ENCODE results near the gene ZNF346.

The ZNF346 gene

DNA sequence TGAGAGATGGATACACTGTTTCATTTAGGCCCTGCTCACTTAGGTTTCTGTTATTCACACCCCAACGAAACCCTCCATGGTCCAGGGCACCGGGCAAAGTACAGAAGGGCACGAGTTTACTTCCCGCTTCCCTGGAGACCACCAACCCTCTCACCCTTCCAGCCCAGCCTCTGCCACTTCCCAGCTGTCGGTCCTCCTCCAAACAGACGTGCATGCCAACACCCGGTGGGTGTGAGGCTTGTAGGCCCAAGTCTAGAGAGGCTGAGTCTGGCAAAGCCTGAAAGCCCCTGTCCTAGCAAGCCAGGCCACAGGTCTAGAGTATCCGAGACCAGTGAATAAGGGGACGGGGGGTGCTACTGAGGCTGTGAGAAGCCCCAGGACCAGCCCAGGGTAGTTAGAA is 57.1 kb downstream of the ZNF346 start:
- no peaks in the 10 kb centered on the region for H3K9me3 ChIP-seq (ENCODE audit: insufficient read depth, low read depth, low read length)
- H3K9me2 ChIP-seq (replicated peaks; ENCODE audit: low read depth, low read length): no peaks in the 10 kb centered on the region
- H3K79me2 ChIP-seq (ENCODE audit: insufficient read depth, low read length): no peaks in the 10 kb centered on the region
- H3K4me1 ChIP-seq (ENCODE audit: insufficient read depth, low read length, poor library complexity, severe bottlenecking): no peaks in the 10 kb centered on the region
- TF ChIP-seq, protein P1, sequence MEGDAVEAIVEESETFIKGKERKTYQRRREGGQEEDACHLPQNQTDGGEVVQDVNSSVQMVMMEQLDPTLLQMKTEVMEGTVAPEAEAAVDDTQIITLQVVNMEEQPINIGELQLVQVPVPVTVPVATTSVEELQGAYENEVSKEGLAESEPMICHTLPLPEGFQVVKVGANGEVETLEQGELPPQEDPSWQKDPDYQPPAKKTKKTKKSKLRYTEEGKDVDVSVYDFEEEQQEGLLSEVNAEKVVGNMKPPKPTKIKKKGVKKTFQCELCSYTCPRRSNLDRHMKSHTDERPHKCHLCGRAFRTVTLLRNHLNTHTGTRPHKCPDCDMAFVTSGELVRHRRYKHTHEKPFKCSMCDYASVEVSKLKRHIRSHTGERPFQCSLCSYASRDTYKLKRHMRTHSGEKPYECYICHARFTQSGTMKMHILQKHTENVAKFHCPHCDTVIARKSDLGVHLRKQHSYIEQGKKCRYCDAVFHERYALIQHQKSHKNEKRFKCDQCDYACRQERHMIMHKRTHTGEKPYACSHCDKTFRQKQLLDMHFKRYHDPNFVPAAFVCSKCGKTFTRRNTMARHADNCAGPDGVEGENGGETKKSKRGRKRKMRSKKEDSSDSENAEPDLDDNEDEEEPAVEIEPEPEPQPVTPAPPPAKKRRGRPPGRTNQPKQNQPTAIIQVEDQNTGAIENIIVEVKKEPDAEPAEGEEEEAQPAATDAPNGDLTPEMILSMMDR (conservative IDR thresholded peaks at IDR 0.05; ENCODE audit: low read length): no peak
- no peak for TF ChIP-seq EZH2phosphoT487 (IDR thresholded peaks at IDR 0.05; ENCODE audit: borderline replicate concordance)
- no peaks in the 10 kb centered on the region for H3F3A ChIP-seq (ENCODE audit: low read depth)
- H3K9ac ChIP-seq (ENCODE audit: low read depth, low read length, poor library complexity, severe bottlenecking): no peak overlapping the region
- no peaks in the 10 kb centered on the region for H4K20me1 ChIP-seq (ENCODE audit: insufficient read depth, low read length, poor library complexity, severe bottlenecking)
- H3K4me2 ChIP-seq (ENCODE audit: low read depth, low read length, poor library complexity, severe bottlenecking): no peak overlapping the region
- H3K36me3 ChIP-seq (ENCODE audit: insufficient read depth, low read length): no peaks in the 10 kb centered on the region
- H3K4me3 ChIP-seq (ENCODE audit: low read length, poor library complexity, severe bottlenecking): no peak overlapping the region
- H2AFZ ChIP-seq (ENCODE audit: low read length): no peak overlapping the region
- H3K27me3 ChIP-seq (ENCODE audit: insufficient read depth, low read length, poor library complexity, severe bottlenecking): no peaks in the 10 kb centered on the region

DNA sequence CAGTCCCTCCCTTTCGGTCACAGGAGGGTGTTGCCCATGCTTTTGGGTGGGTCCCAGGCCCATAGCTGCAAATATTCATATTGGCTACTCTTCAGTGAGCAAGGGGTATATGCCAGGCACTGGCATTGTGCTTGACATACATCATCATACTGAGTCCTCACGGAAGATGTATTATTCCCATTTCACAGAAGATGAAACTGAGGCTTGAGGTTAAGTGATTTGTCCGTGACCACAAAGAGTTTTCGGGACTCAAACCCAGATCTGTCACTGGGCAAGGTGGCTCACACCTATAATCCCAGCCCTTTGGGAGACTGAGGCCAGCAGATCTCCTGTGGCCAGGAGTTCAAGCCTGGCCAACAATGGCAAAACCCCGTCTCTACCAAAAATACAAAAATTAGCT is 57.8 kb downstream of the ZNF346 start:
- Histone ChIP-seq H3K9me2 (replicated peaks; ENCODE audit: low read depth, low read length) (no peaks in the 10 kb centered on the region), H3K4me2 (ENCODE audit: low read depth, low read length, poor library complexity, severe bottlenecking) (no peak overlapping the region), H3K79me2 (ENCODE audit: insufficient read depth, low read length) (no peaks in the 10 kb centered on the region), H3K36me3 (ENCODE audit: insufficient read depth, low read length) (no peaks in the 10 kb centered on the region), H3K4me3 (ENCODE audit: low read length, poor library complexity, severe bottlenecking) (no peak overlapping the region), H3F3A (ENCODE audit: low read depth) (no peaks in the 10 kb centered on the region), H4K20me1 (ENCODE audit: insufficient read depth, low read length, poor library complexity, severe bottlenecking) (no peaks in the 10 kb centered on the region), H3K27me3 (ENCODE audit: insufficient read depth, low read length, poor library complexity, severe bottlenecking) (no peaks in the 10 kb centered on the region), H3K9me3 (ENCODE audit: insufficient read depth, low read depth, low read length) (no peaks in the 10 kb centered on the region), H3K9ac (ENCODE audit: low read depth, low read length, poor library complexity, severe bottlenecking) (no peak overlapping the region), H3K4me1 (ENCODE audit: insufficient read depth, low read length, poor library complexity, severe bottlenecking) (no peaks in the 10 kb centered on the region), H2AFZ (ENCODE audit: low read length) (no peak overlapping the region)
- no peak for TF ChIP-seq EZH2phosphoT487 (IDR thresholded peaks at IDR 0.05; ENCODE audit: borderline replicate concordance)
- TF ChIP-seq, protein P1 (conservative IDR thresholded peaks at IDR 0.05; ENCODE audit: low read length): no peak

DNA sequence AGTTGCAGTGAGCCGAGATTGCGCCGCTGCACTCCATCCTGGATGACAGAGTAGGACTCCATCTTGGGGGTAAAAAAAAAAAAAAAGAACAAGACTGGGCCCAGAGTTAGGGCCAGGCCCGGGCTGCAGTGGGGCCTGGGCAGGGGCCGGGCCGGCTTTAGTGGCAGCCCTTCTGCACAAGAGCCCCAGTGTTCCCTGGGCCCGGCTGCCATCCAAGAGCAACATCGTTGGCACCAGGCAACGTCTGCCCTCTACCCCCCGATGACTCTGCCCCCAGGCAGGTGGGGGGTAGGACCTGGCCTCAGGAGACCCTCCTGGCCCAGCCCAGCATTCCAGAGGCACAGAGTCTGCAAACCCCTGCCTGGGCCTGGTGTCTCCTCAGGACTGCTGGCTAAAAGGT is 59.4 kb downstream of the ZNF346 start:
- H3K4me3 ChIP-seq (ENCODE audit: low read length, poor library complexity, severe bottlenecking): no peak overlapping the region
- H3K4me1 ChIP-seq (ENCODE audit: insufficient read depth, low read length, poor library complexity, severe bottlenecking): no peaks in the 10 kb centered on the region
- H3K4me2 ChIP-seq (ENCODE audit: low read depth, low read length, poor library complexity, severe bottlenecking): no peak overlapping the region
- TF ChIP-seq, protein P1 (conservative IDR thresholded peaks at IDR 0.05; ENCODE audit: low read length): no peak
- no peak for TF ChIP-seq EZH2phosphoT487 (IDR thresholded peaks at IDR 0.05; ENCODE audit: borderline replicate concordance)
- H2AFZ ChIP-seq (ENCODE audit: low read length): no peak overlapping the region
- no peaks in the 10 kb centered on the region for H3K9me3 ChIP-seq (ENCODE audit: insufficient read depth, low read depth, low read length)
- no peaks in the 10 kb centered on the region for H3K36me3 ChIP-seq (ENCODE audit: insufficient read depth, low read length)
- no peaks in the 10 kb centered on the region for H3K27me3 ChIP-seq (ENCODE audit: insufficient read depth, low read length, poor library complexity, severe bottlenecking)
- no peaks in the 10 kb centered on the region for H4K20me1 ChIP-seq (ENCODE audit: insufficient read depth, low read length, poor library complexity, severe bottlenecking)
- H3K9ac ChIP-seq (ENCODE audit: low read depth, low read length, poor library complexity, severe bottlenecking): no peak overlapping the region
- H3F3A ChIP-seq (ENCODE audit: low read depth): no peaks in the 10 kb centered on the region
- H3K9me2 ChIP-seq (replicated peaks; ENCODE audit: low read depth, low read length): no peaks in the 10 kb centered on the region
- H3K79me2 ChIP-seq (ENCODE audit: insufficient read depth, low read length): no peaks in the 10 kb centered on the region

All from Loucy (cell line).